ENCODE data around the gene KDM4B. TPM values are rescaled to one million over a fixed set of nuclear protein-coding genes. Genes with fewer than 3 reads are reported as not detected.

Gene KDM4B
- total RNA-seq, 4 donors from 2014 or later = 28.7 to 75.1 (median 46.1) TPM

DNA sequence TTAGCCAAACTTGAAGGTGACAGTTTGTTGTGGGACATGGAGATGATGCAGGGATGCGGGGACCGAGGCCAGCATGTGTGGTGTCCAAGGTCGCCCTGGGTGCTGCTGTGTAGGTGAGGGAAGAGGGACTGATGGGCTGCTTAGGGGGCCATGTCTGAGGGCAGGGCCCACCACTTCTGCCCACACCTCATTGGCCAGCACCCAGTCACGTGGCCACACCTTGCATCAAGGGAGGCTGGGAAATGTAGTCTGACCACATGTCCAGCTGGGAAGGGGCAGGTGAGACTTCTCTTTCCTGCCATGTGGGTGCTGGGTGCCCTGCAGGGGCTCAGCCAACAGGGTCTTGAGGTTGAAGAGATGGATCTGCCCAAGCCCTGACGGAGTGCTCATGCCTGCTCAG lies 88.9 kb downstream of the KDM4B start:
- DNase-seq = no peak
- H3K36me3 ChIP-seq = peaks cover 0 to 33% (median 0%) of the 10 kb centered on the region in 3 donors
- no peaks in the 10 kb centered on the region for H3K9me3 ChIP-seq
- no peak overlapping the region for H3K27ac ChIP-seq
- TF ChIP-seq, protein P1, sequence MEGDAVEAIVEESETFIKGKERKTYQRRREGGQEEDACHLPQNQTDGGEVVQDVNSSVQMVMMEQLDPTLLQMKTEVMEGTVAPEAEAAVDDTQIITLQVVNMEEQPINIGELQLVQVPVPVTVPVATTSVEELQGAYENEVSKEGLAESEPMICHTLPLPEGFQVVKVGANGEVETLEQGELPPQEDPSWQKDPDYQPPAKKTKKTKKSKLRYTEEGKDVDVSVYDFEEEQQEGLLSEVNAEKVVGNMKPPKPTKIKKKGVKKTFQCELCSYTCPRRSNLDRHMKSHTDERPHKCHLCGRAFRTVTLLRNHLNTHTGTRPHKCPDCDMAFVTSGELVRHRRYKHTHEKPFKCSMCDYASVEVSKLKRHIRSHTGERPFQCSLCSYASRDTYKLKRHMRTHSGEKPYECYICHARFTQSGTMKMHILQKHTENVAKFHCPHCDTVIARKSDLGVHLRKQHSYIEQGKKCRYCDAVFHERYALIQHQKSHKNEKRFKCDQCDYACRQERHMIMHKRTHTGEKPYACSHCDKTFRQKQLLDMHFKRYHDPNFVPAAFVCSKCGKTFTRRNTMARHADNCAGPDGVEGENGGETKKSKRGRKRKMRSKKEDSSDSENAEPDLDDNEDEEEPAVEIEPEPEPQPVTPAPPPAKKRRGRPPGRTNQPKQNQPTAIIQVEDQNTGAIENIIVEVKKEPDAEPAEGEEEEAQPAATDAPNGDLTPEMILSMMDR (IDR thresholded peaks at IDR 0.05) = no peak
- no peak for TF ChIP-seq POLR2A (IDR thresholded peaks at IDR 0.05)
- no peaks in the 10 kb centered on the region for H3K27me3 ChIP-seq
- H3K4me3 ChIP-seq = no peak overlapping the region
- H3K4me1 ChIP-seq = no peaks in the 10 kb centered on the region

GRCh38 chr19:5058521-5059212 lies 89.8 kb downstream of the KDM4B start:
- H3K27me3 ChIP-seq = no peaks in the 10 kb centered on the region
- H3K4me1 ChIP-seq = no peaks in the 10 kb centered on the region
- no peak for DNase-seq
- TF ChIP-seq, protein P1 (IDR thresholded peaks at IDR 0.05) = no peak
- TF ChIP-seq POLR2A (IDR thresholded peaks at IDR 0.05) = no peak
- H3K36me3 ChIP-seq = peaks cover 0 to 41% (median 0%) of the 10 kb centered on the region in 3 donors
- no peak overlapping the region for H3K4me3 ChIP-seq
- H3K27ac ChIP-seq = no peak overlapping the region
- no peaks in the 10 kb centered on the region for H3K9me3 ChIP-seq

DNA sequence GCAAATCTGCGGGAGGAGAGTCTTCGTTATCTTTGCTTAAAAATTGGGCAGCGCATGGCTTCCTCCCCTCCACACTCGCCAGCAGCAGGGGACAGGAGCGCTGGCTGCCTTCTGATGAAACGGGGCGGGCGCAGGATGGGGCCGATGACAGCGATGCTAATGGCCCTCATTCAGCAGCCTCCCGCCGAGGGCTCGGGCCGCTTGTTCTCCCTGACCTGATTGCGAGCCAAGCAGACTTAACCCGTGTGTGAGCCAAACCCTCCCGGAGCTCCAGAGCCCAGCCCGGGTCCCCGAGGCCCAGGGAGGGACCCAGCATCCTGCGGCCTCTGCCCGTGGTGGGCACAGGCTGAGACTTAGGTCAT lies 90.3 kb downstream of the KDM4B start:
- Histone ChIP-seq H3K4me1 (no peaks in the 10 kb centered on the region), H3K9me3 (no peaks in the 10 kb centered on the region), H3K36me3 (peaks cover 0 to 44% (median 0%) of the 10 kb centered on the region in 3 donors), H3K4me3 (no peak overlapping the region), H3K27ac (no peak overlapping the region), H3K27me3 (no peaks in the 10 kb centered on the region)
- TF ChIP-seq, protein P1 (IDR thresholded peaks at IDR 0.05) = no peak
- TF ChIP-seq POLR2A (IDR thresholded peaks at IDR 0.05) = no peak
- no peak for DNase-seq

- no peaks in the 10 kb centered on the region for H3K9me3 ChIP-seq
- TF ChIP-seq, protein P1 (IDR thresholded peaks at IDR 0.05) = no peak
- TF ChIP-seq POLR2A (IDR thresholded peaks at IDR 0.05) = no peak
- H3K36me3 ChIP-seq = peaks cover 0 to 38% (median 0%) of the 10 kb centered on the region in 3 donors
- no peak overlapping the region for H3K4me3 ChIP-seq
- DNase-seq = no peak
- no peak overlapping the region for H3K27ac ChIP-seq
- H3K4me1 ChIP-seq = no peaks in the 10 kb centered on the region
- H3K27me3 ChIP-seq = no peaks in the 10 kb centered on the region
Measured at GRCh38 chr19:5059793-5060192, 90.9 kb downstream of the KDM4B start.

- Histone ChIP-seq H3K4me3 (no peak overlapping the region), H3K27me3 (no peaks in the 10 kb centered on the region), H3K4me1 (no peaks in the 10 kb centered on the region), H3K9me3 (no peaks in the 10 kb centered on the region), H3K36me3 (peaks cover 0 to 40% (median 0%) of the 10 kb centered on the region in 3 donors), H3K27ac (no peak overlapping the region)
- DNase-seq = no peak
- TF ChIP-seq, protein P1 (IDR thresholded peaks at IDR 0.05) = no peak
- no peak for TF ChIP-seq POLR2A (IDR thresholded peaks at IDR 0.05)
Measured at GRCh38 chr19:5062195-5062594, 93.3 kb downstream of the KDM4B start.

All from Peyer's patch (tissue), 4 donors.